ENCODE data around the gene FRK.

DNA sequence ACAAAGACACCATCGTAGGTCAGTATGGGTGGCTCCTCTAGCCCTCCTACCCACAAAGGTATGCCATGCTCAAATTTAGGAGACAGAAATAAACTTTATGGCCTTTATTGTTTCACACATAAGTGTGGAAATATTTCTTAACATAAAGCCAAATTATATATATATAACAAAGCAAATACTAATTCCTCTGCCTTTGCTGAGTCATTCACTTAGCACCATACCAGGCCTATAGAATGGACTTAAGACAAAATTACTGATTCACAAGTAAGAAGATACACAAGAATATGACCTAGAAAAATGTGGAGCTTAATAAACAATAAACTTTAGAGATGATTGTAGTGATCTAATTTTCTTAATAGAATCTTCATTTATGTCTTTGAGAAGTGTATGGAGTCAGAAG, 5.2 kb downstream of the FRK start:
- no peak for TF ChIP-seq POLR2A (IDR thresholded peaks at IDR 0.05)
- TF ChIP-seq CTCF (IDR thresholded peaks at IDR 0.05): no peak

Measured in Peyer's patch (tissue), 4 donors.